Measurements from ENCODE around the gene COL4A2. TPM values are rescaled to one million over a fixed set of nuclear protein-coding genes. Genes with fewer than 3 reads are reported as not detected.

COL4A2 gene
- total RNA-seq, 6 donors from 2014 or later, result 169 to 458 (median 258) TPM

DNA sequence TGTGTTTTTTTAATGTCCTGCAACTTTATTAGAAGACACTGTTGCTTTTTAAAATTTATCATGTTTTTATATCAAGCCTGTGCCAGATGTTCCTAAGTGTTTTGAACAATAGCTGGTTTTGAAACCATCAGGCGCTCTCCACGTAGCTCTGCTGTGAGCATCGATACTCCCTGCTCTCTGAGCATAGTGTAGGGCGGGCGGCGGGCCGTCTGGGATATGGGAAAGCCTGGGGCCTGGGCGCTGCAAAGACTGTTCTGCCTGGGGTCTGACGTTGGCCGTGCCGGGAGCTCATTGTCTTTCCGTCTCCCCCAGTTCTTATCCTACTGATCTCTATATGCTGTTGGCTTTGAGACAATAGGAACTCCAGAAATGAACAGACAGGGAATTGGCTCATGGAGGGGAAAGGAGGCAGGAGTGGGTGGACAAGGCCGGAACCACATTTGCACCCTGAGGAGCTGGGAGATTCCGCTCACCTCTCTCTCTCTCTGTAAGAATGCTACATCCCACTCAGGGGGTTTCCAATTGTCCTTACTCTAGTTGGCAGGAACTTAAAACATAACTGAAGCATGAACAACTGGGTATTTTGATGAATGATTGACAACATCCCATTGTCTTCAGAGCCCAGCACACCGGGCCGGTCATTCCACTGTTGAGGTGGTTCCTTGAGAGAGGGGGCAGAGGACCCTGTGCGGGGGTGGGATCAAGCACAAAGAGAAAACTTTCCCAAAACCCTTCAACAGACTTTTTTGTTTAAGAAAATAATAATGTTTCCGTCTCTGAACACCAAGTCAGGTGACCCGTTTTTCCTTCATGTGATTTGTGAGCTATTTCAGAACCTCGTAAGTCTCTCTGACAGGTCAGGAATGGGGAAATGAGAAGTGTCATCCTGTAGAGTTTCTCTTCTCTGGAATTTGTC lies 64.7 kb downstream of the COL4A2 start:
- H3K36me3 ChIP-seq, result peaks cover 0 to 3% (median 0%) of the 10 kb centered on the region in 4 donors
- peak overlapping the region in 2 of 4 donors; percentile 24 to 54 for H3K27ac ChIP-seq
- WGBS, 2 donors, result 51 to 65% methylated on average over 14 to 20 of the region's 20 CpGs
- TF ChIP-seq POLR2A (IDR thresholded peaks at IDR 0.05) (no peak), EP300 (IDR thresholded peaks at IDR 0.05) (no peak), POLR2AphosphoS5 (IDR thresholded peaks at IDR 0.05) (no peak)
- TF ChIP-seq, protein P1, sequence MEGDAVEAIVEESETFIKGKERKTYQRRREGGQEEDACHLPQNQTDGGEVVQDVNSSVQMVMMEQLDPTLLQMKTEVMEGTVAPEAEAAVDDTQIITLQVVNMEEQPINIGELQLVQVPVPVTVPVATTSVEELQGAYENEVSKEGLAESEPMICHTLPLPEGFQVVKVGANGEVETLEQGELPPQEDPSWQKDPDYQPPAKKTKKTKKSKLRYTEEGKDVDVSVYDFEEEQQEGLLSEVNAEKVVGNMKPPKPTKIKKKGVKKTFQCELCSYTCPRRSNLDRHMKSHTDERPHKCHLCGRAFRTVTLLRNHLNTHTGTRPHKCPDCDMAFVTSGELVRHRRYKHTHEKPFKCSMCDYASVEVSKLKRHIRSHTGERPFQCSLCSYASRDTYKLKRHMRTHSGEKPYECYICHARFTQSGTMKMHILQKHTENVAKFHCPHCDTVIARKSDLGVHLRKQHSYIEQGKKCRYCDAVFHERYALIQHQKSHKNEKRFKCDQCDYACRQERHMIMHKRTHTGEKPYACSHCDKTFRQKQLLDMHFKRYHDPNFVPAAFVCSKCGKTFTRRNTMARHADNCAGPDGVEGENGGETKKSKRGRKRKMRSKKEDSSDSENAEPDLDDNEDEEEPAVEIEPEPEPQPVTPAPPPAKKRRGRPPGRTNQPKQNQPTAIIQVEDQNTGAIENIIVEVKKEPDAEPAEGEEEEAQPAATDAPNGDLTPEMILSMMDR (IDR thresholded peaks at IDR 0.05), result no peak
- H3K27me3 ChIP-seq, result no peaks in the 10 kb centered on the region
- H3K9me3 ChIP-seq, result no peaks in the 10 kb centered on the region
- peak in 1 of 2 donors; percentile 58 for DNase-seq
- H3K4me3 ChIP-seq, result no peak overlapping the region
- H3K4me1 ChIP-seq, result peaks cover 4 to 20% (median 12%) of the 10 kb centered on the region in 4 donors
- ATAC-seq (ENCODE audit: low FRiP score in 2 of 2), result no peak

DNA sequence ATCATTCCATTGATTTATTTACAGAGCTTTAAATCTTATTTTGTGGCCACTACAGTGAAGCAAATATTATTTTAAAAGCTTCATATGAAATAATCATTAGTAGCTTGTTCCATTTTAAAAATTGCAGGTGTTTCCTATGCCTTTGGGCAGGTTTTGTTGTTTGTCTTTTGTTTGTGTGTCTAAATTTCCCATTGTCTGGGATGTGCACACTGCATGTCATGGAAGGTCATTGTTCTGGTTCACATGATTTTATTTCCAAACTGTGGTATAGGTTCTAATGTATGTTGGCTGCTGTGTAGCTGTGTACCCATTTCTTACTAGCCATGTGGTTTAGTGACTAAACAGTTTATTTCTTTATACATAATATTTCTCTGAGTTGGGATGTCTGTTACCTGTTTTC lies 65.6 kb downstream of the COL4A2 start:
- Histone ChIP-seq H3K9me3 (no peaks in the 10 kb centered on the region), H3K36me3 (peaks cover 0 to 3% (median 0%) of the 10 kb centered on the region in 4 donors), H3K4me3 (no peak overlapping the region), H3K27me3 (no peaks in the 10 kb centered on the region), H3K27ac (no peak overlapping the region), H3K4me1 (peaks cover 4 to 20% (median 13%) of the 10 kb centered on the region in 4 donors)
- DNase-seq (no peak), ATAC-seq (ENCODE audit: low FRiP score in 2 of 2) (no peak)
- TF ChIP-seq POLR2AphosphoS5 (IDR thresholded peaks at IDR 0.05), result no peak
- TF ChIP-seq, protein P1 (IDR thresholded peaks at IDR 0.05), result no peak
- no peak for TF ChIP-seq EP300 (IDR thresholded peaks at IDR 0.05)
- no peak for TF ChIP-seq POLR2A (IDR thresholded peaks at IDR 0.05)

DNA sequence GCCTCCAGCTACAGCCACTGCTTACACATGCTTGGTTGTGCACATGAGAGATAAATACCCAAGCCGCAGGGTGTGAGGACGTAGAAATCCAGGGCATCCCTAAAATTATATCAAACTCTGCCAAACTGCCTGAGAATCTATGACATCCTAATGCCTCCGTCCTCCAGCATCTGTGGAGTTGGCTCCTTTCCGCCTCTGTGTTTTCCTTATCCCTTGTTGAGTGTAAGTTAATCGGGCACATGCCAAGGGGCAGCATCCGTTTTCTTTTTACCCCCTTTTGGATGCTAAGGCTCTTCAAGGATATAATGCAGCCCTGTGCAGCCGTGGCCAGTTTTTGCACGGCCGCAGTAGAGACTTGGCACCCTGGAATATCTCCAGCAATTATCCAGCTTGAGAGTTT lies 66.5 kb downstream of the COL4A2 start:
- 85 to 87% methylated on average over 9 of the region's 9 CpGs for WGBS, 2 donors
- Histone ChIP-seq H3K4me1 (peaks cover 4 to 20% (median 13%) of the 10 kb centered on the region in 4 donors), H3K27me3 (no peaks in the 10 kb centered on the region), H3K4me3 (no peak overlapping the region), H3K27ac (no peak overlapping the region), H3K36me3 (peaks cover 0 to 3% (median 0%) of the 10 kb centered on the region in 4 donors), H3K9me3 (no peaks in the 10 kb centered on the region)
- TF ChIP-seq EP300 (IDR thresholded peaks at IDR 0.05), result no peak
- no peak for ATAC-seq (ENCODE audit: low FRiP score in 2 of 2)
- DNase-seq, result no peak

DNA sequence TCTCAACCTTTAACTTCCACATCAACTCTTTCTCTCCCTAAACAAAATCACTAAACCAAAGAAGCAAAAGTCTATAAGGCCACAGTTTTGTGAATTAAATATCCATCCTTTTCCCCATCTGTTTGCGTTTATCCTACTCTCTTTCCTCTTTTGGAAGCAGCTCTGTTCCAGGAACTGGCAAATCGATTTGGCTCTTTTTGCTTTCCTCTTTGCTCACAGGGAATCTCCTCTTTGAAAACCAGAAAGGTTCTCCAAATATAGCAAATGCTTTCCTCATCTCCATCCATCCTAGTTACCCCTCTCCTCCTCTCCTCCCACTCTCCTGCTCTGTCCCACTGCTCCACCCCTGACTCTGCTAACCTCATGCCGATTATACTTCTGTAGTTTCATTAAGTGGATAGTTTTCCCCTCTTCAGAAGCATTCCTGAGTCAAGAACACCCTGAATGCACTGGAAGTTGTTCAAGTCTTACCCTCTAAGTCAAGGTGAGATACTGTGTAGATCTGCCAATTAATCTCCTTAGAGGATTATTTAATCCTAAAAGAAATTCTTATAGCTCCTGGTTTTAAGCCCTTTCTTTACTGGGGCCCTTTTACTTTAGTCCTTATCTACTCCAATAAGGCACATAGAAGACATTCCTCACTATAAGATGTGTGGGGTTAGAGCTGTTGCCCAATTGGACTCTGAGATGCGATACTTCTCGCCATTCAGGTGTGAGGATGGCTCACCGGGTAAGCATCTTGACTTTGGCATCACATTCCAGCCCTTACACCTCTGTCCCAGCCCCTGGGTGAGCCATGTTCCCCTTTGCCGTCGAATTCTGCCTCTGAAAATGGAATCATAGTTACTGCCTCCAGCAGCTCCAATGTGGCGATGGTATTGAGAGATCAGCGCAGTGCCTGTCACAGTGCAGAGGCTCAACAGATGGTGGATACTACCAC lies 67.6 kb downstream of the COL4A2 start:
- Histone ChIP-seq H3K9me3 (no peaks in the 10 kb centered on the region), H3K36me3 (peaks cover 0 to 6% (median 0%) of the 10 kb centered on the region in 4 donors), H3K27me3 (no peaks in the 10 kb centered on the region), H3K4me1 (peaks cover 4 to 25% (median 13%) of the 10 kb centered on the region in 4 donors), H3K27ac (peak overlapping the region in 1 of 4 donors; percentile 1), H3K4me3 (no peak overlapping the region)
- WGBS, 2 donors, result 63 to 83% methylated on average over 10 of the region's 10 CpGs
- DNase-seq, result no peak
- TF ChIP-seq POLR2A (IDR thresholded peaks at IDR 0.05) (no peak), POLR2AphosphoS5 (IDR thresholded peaks at IDR 0.05) (no peak), EP300 (IDR thresholded peaks at IDR 0.05) (no peak)
- TF ChIP-seq, protein P1 (IDR thresholded peaks at IDR 0.05), result no peak
- ATAC-seq (ENCODE audit: low FRiP score in 2 of 2), result peak in 1 of 2 donors; percentile 25

DNA sequence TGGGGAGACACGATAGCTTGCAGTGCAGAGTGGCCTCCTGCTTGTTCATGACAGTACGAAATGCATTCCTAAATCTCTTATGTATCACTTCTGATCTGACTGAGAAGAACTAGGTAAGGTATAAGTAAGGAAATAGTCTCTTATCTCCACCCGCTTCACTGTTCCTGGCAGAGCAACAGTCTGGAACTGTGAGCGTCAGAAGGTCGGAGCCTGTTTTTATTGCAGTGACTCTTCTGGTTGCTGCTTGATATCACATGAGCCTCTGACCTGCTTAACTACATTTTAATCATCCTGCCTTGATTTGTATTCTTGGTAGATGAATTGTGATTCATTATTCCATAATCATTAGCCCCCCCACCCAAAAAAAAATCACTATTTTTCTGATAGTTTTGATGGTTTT lies 69.0 kb downstream of the COL4A2 start:
- no peak overlapping the region for H3K27ac ChIP-seq
- H3K9me3 ChIP-seq, result no peaks in the 10 kb centered on the region
- H3K36me3 ChIP-seq, result peaks cover 0 to 6% (median 0%) of the 10 kb centered on the region in 4 donors
- TF ChIP-seq POLR2AphosphoS5 (IDR thresholded peaks at IDR 0.05), result no peak
- TF ChIP-seq POLR2A (IDR thresholded peaks at IDR 0.05), result no peak
- TF ChIP-seq, protein P1 (IDR thresholded peaks at IDR 0.05), result no peak
- TF ChIP-seq EP300 (IDR thresholded peaks at IDR 0.05), result no peak
- DNase-seq (no peak), ATAC-seq (ENCODE audit: low FRiP score in 2 of 2) (no peak)
- no peak overlapping the region for H3K4me3 ChIP-seq
- H3K4me1 ChIP-seq, result peaks cover 4 to 26% (median 13%) of the 10 kb centered on the region in 4 donors
- 76 to 77% methylated on average over 5 of the region's 5 CpGs for WGBS, 2 donors
- no peaks in the 10 kb centered on the region for H3K27me3 ChIP-seq
